Fibroblast of pulmonary artery (primary cell): ENCODE data around the gene TWIST2.

Experiments used
- DNase-seq: peaks from one replicate; pipeline ENCODE4 v3.0.0-alpha.2; 2010; ENCODE audit warnings: low read depth
- H3K4me3 ChIP-seq: replicated peaks from 2 replicates; pipeline ENCODE4 v1.5.1; 2011; ENCODE audit warnings: low read depth, mild to moderate bottlenecking, control low read depth, low read length, moderate library complexity
- TF ChIP-seq, protein P1 (sequence below): IDR thresholded peaks from 2 replicates; pipeline ENCODE4 v1.5.1; 2011; ENCODE audit warnings: mild to moderate bottlenecking, control low read depth, low read length, inconsistent platforms; ENCODE audit errors: missing control alignments

Gene TWIST2

DNA sequence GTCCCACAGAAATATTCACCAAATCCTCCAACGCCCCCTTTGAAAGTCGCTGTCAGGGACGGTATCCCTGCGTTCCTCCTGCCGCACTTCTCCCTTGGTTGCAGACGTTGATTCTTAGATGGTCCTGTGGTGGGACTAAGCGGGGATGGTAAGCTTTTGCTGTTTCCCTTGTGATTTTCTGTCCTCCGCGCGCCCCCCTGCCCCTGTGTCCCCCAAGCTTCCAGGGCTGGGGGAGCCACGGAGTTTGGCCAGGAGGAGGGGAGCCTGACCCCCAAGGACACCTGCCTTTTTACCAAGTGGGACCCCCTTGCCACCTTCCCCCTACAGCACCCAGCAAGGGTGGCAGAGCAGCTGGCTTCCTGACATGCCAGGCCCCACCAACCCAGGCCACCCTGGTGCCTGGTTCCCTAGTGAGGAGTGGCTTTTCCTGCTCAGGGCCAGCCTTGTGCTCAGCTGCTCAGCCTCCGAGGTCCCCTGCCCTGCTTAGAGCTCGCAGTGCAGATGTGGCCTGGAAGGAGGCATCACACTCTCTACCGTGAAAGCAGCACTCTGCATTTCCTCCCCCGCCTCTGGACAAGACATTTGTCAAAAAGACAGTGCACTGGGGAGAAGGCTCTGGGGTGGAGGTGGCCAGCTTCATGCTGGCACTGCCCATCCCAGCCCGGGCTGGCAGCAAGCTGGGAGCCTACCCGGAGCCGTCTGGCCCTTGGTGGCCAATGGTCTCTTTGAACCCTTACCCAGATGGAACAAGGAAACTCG, 49.4 kb downstream of the TWIST2 start:
- H3K4me3 ChIP-seq: no peak overlapping the region
- DNase-seq: no peak
- TF ChIP-seq, protein P1, sequence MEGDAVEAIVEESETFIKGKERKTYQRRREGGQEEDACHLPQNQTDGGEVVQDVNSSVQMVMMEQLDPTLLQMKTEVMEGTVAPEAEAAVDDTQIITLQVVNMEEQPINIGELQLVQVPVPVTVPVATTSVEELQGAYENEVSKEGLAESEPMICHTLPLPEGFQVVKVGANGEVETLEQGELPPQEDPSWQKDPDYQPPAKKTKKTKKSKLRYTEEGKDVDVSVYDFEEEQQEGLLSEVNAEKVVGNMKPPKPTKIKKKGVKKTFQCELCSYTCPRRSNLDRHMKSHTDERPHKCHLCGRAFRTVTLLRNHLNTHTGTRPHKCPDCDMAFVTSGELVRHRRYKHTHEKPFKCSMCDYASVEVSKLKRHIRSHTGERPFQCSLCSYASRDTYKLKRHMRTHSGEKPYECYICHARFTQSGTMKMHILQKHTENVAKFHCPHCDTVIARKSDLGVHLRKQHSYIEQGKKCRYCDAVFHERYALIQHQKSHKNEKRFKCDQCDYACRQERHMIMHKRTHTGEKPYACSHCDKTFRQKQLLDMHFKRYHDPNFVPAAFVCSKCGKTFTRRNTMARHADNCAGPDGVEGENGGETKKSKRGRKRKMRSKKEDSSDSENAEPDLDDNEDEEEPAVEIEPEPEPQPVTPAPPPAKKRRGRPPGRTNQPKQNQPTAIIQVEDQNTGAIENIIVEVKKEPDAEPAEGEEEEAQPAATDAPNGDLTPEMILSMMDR: no peak

DNA sequence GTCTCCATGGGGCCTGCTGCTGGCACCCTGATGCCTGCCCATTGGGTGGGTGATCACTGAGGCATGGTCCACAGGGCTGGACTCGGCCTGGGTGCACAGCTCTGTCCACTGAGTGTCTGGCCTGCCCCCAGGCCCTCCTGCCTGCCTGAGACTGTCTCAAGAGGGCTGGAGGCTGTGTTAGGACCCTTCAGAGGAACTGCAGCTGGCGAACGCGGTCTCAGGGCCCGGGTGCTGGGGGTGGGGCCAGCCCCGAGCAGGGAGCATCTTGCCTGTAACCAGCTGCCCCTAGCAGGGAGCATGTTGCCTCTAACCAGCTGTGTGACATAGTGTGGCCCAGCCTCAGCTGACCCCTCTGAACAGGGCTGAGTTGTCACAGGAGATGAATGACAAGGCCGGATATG, 50.0 kb downstream of the TWIST2 start:
- TF ChIP-seq, protein P1: no peak
- DNase-seq: no peak
- no peak overlapping the region for H3K4me3 ChIP-seq

DNA sequence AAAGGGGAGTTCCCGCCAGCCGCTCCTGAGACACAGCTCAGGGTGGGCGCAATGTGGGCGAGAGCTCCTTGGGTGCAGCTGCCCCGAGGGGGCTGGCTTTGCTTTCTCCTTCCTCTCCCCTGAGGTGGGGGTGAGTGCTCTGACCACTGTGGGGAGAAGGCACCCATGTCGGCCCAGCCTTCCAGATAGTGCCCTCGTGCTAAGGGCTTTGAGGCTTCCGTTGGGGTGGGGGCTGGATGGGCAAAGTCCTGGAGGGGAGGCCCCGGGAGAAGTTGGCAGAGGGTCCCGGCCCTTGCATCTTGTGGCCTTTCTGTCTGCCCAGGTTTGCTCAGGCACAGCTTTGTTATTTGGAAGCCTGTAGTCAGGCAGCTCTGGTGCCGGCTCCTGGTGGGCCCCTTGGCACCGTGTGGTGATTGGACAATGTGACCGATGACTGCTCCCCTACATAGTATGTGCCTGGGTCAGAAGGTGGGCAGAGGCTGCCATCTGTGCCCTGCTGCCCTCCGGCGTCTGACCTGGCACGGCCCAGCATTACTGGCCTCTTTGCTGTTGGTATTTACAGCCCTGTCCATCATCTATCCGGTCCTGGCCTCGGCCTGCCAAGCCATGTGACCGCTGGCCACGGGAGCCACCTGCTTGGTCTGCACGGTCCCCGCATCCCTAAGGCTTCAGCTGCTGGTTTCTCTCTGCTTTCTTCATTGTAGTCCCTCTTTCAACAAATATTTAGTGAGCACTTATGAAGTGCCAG, 50.8 kb downstream of the TWIST2 start:
- no peak for DNase-seq
- H3K4me3 ChIP-seq: no peak overlapping the region
- TF ChIP-seq, protein P1: no peak

DNA sequence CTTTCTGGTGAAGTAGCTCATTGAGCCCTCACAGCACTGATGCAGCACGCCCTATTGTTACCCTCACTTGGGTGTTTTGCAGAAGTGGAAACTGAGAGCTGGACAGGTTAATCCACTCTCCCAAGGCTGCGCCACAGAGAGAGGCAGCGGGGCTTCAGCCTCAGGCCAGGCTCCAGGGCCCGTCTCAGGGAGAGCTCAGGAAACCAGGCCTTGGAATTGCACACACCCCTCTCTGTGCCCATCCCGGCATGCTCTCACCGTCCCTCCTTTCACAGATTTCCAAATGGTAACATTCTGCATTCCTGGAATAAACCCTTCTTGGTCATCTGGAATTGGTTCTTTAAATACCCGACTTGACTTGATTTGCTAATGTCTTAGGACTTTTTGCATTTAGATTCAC, 51.5 kb downstream of the TWIST2 start:
- H3K4me3 ChIP-seq: no peak overlapping the region
- no peak for DNase-seq
- TF ChIP-seq, protein P1: no peak

DNA sequence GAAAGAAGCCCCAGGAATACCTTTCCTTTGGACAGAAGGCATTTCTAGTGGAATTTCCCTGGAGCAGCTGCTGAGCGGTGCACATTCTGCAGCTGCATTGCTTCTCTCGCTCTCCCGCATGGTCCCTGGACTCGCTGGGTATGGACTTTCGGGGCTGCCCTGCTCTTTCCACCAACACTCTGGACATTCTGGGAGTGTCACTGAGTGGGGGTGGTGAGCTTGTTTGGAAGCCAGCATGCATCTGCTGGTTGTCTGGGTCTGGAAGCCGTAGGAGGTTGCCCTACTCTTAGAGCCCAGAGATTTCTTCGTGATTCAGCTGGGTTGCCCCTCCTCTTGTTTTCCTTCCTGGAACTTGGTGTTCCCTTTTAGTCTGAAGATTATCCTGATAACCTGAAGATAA, 52.6 kb downstream of the TWIST2 start:
- H3K4me3 ChIP-seq: no peak overlapping the region
- peak; percentile 45 for DNase-seq
- TF ChIP-seq, protein P1: no peak

DNA sequence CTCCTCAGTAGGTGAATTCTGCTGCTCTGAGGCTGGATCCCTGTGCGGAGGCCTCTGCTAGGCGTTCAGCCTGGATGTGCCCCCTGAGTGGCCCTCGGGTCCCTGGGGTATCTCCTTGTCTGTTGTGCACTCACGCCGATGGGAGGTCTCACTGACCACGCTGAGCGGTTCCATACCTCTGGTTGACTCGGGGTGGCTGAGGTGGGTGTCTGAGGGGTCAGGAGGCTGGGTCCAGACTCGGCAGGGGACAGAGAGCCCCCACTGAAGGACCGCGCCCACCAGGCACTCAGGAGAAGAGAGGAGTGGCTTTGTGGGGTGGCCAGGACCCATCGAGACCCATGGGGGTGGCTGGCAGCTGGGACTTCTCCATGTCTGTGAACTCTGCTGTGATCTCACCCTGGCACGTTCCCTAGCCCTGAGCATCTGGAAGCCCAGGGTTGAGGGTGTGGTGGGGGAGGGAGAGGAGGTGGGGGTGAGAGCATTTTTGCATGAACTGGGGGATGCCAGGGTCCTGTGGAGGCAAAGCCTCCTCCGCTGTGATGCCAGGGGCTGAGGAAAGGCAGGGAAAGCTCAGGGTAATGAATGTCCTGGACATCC, 53.7 kb downstream of the TWIST2 start:
- no peak overlapping the region for H3K4me3 ChIP-seq
- no peak for DNase-seq
- TF ChIP-seq, protein P1: no peak
